ENCODE measurements around the gene TMEM120A.

Gene TMEM120A

DNA sequence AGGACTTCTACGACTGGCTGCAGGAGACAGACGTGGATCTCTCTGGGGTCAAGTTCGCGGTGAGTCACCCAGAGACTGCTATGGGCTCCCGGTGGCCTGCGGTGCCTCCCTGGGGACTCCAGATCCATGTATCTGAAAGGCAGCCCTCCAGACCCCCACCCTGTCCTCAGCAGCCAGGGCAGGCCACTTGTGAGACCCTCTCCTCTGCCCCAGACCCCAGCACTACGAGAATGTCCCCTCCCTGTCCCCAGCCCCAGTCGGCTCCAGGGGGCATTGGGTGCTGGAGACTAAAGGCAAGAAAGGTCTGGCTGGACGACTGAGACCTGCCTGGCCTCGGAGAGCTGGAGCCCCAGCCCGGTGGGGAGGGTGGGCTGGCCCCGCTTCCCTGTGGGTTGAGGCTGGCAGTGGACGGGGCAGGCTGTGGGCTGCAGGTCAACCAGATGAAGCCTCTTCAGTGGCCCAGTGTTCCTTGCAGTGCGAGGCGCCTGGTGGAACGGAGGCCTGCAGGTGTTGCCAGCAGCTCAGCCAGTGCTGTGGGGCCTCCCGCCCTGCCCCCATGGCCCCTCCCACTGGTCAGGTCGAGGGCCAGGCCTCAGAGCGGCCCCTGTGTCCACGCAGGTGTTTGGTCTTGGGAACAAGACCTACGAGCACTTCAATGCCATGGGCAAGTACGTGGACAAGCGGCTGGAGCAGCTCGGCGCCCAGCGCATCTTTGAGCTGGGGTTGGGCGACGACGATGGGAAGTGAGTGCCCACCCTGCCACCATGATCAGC is 13.8 kb downstream of the TMEM120A start:
- no peak overlapping the region for H3K27ac Mint-ChIP-seq
- H3K4me1 Mint-ChIP-seq (ENCODE audit: low read depth), result no peaks in the 10 kb centered on the region
- no peaks in the 10 kb centered on the region for H3K9me3 Mint-ChIP-seq
- H3K36me3 Mint-ChIP-seq (ENCODE audit: low read depth), result peaks cover 2% of the 10 kb centered on the region
- H3K27me3 Mint-ChIP-seq (ENCODE audit: low read depth), result no peaks in the 10 kb centered on the region
- no peak overlapping the region for H3K4me3 Mint-ChIP-seq

DNA sequence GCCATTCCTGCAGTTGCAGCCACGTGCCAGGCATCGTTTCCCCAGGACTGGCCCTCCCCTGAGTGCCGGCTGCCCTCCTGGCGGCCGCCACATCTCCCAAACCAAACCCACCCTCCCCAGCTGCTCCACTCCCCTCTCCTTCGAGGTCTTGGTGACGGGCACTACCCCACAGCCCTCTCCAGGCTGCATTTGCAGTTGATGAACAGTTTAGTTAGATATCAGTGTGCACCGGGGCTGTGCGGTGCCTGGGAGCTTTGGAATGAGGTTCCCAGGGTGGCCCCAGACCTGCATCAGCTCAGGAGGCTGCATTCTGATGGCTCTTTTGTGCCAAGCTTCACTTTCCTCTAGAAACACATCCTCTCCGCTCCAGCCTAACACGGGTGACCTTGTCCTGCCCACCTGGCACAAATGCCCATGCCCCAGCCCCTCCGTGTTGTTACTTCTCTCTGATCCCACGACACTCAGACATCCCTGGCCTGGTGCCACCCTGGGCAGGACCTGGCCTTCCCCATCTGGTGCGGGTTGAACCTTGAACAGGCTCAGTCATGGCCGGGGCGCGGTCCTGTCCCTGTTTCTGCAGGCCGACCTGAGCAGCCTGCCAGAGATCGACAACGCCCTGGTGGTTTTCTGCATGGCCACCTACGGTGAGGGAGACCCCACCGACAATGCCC is 14.5 kb downstream of the TMEM120A start:
- Mint-ChIP-seq H3K27me3 (ENCODE audit: low read depth) (no peaks in the 10 kb centered on the region), H3K27ac (no peak overlapping the region), H3K9me3 (no peaks in the 10 kb centered on the region), H3K4me3 (no peak overlapping the region), H3K4me1 (ENCODE audit: low read depth) (no peaks in the 10 kb centered on the region), H3K36me3 (ENCODE audit: low read depth) (peaks cover 2% of the 10 kb centered on the region)

DNA sequence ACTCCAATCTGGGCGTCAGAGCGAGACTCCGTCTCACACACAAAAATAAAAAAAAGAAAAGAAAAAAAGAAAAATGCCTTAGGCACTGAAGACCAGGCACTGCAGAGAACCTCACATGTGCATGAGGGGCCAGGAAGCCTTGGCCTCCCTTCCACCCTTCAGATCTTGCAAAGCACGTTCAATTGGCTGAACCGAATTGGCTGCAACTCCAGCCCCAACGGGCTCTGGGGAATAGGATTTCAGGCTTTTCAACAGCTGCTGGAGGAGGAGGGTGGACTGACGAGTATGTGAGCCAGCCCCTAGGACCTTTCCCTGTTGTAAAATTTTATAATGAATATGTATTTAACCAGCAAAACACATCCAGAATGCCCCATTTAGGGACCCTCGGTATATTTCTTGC is 16.7 kb downstream of the TMEM120A start:
- H3K36me3 Mint-ChIP-seq (ENCODE audit: low read depth), result peaks cover 10% of the 10 kb centered on the region
- H3K27ac Mint-ChIP-seq, result no peak overlapping the region
- H3K4me1 Mint-ChIP-seq (ENCODE audit: low read depth), result no peaks in the 10 kb centered on the region
- no peak overlapping the region for H3K4me3 Mint-ChIP-seq
- no peaks in the 10 kb centered on the region for H3K9me3 Mint-ChIP-seq
- H3K27me3 Mint-ChIP-seq (ENCODE audit: low read depth), result no peaks in the 10 kb centered on the region

DNA sequence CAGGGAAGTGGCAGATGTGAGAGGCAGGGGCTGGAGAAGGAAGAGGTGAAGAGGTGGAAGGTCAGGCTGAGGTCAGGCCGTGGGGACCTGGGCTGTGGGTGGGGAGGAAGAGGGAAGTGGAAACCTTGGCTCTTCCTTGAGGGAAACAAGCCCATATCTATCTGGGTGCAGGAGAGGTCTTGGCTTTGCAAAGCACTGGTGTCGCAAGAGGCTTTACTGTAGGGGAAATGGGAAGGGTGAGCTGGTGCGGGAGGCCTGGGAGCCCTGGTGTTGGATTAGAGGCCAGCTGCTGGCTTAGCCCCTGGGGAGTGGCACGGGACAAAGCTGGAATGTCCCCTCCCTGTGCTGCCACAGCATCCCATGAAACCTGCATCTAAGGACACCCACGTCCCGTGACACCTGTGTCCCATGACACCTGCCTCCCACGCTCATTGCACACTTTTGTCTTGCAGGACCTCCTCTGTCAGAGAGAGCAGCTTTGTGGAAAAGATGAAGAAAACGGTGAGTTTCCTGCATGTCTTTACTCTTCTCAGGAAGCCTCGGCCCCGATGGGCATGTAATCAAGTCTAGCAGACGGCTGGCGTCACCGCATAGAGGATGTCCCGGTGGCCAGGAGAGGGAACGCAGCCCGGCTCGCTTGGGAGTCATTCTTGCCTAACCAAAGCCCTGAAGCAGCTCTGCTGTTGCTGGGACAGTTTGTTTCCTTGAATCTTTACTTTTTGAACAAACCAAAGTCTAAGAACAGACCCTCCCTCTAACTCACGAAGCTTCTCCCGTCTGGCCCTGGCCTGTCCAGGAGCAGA is 22.2 kb downstream of the TMEM120A start:
- H3K4me3 Mint-ChIP-seq, result no peak overlapping the region
- H3K27me3 Mint-ChIP-seq (ENCODE audit: low read depth), result no peaks in the 10 kb centered on the region

DNA sequence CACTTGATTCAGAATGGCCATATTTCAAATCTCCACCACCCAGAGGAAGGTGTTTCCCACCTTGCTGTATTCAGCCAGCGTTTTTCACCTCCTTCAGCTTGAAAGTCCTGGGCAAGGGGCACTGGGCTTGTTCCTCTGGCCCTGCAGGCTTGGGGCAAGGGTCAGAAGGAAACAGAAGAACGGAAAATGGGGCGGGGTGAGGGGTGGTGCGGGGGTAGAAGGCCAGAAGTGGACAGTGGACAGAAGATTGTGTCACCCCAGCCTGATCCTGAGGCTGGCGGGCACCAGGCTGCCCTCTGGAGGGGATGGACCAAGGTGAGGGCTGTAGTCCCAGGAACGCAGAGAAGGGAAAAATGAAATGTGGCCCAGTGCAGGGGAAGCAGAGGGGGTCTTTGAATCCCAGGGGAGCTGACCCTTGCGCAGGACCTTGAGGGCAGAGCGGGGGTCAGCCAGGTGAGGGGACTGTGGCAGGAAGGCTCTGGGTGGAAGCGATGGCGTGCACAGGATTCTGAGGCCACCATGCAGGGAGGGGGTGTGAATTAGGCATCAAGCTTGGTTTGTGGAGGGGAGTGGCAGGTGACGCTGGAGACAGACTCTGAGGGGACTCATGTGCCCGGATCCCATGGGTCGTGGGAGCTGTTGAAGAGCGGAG is 23.0 kb downstream of the TMEM120A start:
- H3K27ac Mint-ChIP-seq, result no peak overlapping the region
- peaks cover 2% of the 10 kb centered on the region for H3K4me1 Mint-ChIP-seq (ENCODE audit: low read depth)
- H3K27me3 Mint-ChIP-seq (ENCODE audit: low read depth), result no peaks in the 10 kb centered on the region
- H3K36me3 Mint-ChIP-seq (ENCODE audit: low read depth), result peaks cover 14% of the 10 kb centered on the region
- no peaks in the 10 kb centered on the region for H3K9me3 Mint-ChIP-seq
- H3K4me3 Mint-ChIP-seq, result no peak overlapping the region

More for the DNA sequence above, 22.2 kb downstream of the TMEM120A start:
- no peaks in the 10 kb centered on the region for H3K9me3 Mint-ChIP-seq
- peaks cover 2% of the 10 kb centered on the region for H3K4me1 Mint-ChIP-seq (ENCODE audit: low read depth)
- peaks cover 14% of the 10 kb centered on the region for H3K36me3 Mint-ChIP-seq (ENCODE audit: low read depth)
- H3K27ac Mint-ChIP-seq, result peak overlapping the region; percentile 19

DNA sequence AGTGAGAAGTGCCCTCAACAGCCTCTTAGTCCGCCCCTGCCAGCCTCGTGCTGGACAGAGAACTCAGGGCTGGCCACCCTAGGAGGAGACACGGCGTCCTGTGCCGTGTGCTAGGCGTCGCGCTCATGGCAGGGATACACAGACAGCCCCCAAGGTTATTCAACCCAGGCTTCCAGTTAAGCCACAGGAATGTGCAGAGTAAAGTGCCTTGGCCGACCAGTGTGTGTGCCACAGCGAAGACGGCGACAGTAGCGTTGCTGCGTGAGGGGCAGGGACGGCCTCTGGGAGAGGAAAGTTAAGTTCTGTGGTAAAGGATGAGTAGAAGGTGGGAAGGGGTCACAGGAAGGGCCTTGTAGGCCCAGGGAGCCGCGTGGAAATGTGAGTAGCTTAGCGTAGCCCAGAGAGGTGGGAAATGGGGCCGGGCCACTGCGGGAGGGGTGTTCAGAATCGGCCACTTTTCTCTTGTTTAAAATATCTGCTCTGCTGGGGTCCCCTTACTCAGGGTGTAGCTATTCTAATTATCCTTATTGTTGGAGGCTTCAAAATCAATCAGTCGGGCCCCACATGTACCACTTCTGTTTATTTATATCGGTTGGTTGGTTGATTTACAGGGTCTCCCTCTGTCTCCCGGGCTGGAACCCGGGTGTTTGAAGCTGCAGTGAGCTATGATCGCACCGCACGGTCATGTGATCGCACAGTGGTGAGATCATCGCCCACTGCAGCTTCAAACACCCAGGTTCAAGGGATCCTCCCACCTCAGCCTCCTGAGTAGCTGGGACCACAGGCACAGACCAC is 24.5 kb downstream of the TMEM120A start:
- no peaks in the 10 kb centered on the region for H3K9me3 Mint-ChIP-seq
- H3K27me3 Mint-ChIP-seq (ENCODE audit: low read depth), result no peaks in the 10 kb centered on the region
- peaks cover 14% of the 10 kb centered on the region for H3K36me3 Mint-ChIP-seq (ENCODE audit: low read depth)
- no peak overlapping the region for H3K27ac Mint-ChIP-seq
- H3K4me3 Mint-ChIP-seq, result no peak overlapping the region
- peaks cover 2% of the 10 kb centered on the region for H3K4me1 Mint-ChIP-seq (ENCODE audit: low read depth)

DNA sequence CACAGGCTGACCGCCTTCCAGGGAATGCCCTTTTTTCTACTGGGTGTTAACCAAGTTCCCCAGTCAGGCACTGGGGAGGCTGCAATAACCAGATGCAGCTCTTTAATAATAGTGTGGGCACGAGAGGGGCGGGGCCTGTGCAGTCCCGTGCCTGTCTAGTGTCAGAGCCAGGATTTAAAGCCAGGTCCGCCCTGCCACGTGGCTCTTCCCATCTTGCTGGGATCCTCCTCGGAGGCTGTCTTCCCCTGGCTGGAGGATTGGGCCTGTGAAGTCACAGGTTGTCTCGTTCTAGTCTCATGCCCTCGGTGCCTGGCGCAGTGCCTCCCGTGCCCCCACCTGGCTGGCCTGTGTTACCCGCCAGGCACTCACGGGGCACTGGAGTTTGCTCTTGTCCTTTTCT is 25.2 kb downstream of the TMEM120A start:
- H3K4me3 Mint-ChIP-seq, result no peak overlapping the region
- H3K27me3 Mint-ChIP-seq (ENCODE audit: low read depth), result no peaks in the 10 kb centered on the region
- H3K9me3 Mint-ChIP-seq, result no peaks in the 10 kb centered on the region
- no peak overlapping the region for H3K27ac Mint-ChIP-seq
- peaks cover 12% of the 10 kb centered on the region for H3K36me3 Mint-ChIP-seq (ENCODE audit: low read depth)
- peaks cover 2% of the 10 kb centered on the region for H3K4me1 Mint-ChIP-seq (ENCODE audit: low read depth)

DNA sequence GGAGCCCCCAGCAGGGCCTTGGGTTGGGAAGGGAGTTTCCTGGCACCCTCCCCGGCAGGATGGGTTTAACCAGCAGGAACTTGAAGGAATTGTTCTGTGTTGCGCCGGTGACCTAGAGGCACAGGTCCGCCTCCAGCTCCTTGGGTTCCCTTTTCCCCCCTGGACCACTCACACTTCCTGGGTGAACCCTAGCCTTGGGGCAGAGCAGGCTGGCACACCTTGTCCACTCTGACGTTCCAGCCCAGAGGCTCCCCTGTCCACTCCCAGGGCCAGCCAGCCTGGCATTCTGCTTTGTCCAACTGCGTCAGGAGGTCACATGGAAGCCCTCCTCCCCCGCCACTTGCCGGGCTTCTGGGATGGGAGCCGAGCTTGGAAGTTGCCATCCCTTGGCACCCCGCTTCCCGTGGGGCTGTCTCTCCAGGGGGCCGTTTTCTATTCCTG is 25.8 kb downstream of the TMEM120A start:
- Mint-ChIP-seq H3K27me3 (ENCODE audit: low read depth) (no peaks in the 10 kb centered on the region), H3K36me3 (ENCODE audit: low read depth) (peaks cover 6% of the 10 kb centered on the region)

DNA sequence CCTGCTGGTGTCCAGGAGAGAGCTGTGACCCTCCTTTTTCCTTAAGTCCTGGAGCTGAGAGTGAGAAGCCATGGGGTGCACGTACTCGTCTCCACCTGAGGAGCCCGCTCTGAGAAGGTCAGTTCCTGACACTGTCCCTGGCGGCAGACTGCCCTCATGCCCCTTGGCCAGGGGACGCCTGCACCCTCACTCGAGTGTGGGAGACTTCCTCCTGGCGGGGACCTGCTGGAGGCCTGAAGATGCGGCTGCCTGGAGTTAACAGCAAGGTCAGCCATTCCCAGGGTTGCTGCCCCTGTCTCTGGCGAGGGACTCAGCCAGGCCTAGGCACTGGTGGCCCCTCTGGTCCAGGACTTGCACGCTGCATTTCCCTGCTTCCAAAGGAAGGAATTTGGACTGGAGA is 26.4 kb downstream of the TMEM120A start:
- Mint-ChIP-seq H3K4me1 (ENCODE audit: low read depth) (peaks cover 2% of the 10 kb centered on the region), H3K27ac (no peak overlapping the region), H3K27me3 (ENCODE audit: low read depth) (no peaks in the 10 kb centered on the region), H3K36me3 (ENCODE audit: low read depth) (peaks cover 6% of the 10 kb centered on the region), H3K4me3 (no peak overlapping the region), H3K9me3 (no peaks in the 10 kb centered on the region)

More for the DNA sequence above, 25.8 kb downstream of the TMEM120A start:
- Mint-ChIP-seq H3K4me3 (no peak overlapping the region), H3K27ac (no peak overlapping the region), H3K4me1 (ENCODE audit: low read depth) (peaks cover 2% of the 10 kb centered on the region), H3K9me3 (no peaks in the 10 kb centered on the region)

DNA sequence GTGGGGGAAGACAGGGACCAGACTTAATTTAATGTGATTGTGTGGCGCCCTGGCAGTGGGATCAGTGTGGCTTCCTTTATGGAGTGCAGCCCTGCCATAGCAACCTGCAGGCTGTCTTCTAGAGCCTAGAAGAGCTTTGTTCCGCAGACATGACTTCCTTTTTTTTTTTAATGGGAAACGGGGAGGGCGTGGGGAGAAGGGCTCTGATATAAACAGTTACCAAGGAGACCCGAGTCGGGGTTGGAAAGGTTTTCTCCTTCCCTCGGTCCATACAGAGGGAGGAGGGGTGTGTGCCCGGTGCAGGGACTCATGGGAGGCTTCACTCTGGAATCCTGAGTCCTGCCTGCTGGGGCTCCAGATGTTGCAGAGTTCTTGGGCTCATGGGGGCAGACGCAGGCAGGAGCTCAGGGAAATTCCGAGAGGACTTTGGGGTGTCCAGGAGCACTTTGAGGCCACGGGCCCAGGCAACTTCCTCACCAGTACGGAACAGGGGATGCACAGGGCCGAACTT is 26.9 kb downstream of the TMEM120A start:
- Mint-ChIP-seq H3K4me1 (ENCODE audit: low read depth) (peaks cover 4% of the 10 kb centered on the region), H3K9me3 (no peaks in the 10 kb centered on the region), H3K27me3 (ENCODE audit: low read depth) (no peaks in the 10 kb centered on the region), H3K36me3 (ENCODE audit: low read depth) (peaks cover 7% of the 10 kb centered on the region), H3K27ac (no peak overlapping the region), H3K4me3 (no peak overlapping the region)

DNA sequence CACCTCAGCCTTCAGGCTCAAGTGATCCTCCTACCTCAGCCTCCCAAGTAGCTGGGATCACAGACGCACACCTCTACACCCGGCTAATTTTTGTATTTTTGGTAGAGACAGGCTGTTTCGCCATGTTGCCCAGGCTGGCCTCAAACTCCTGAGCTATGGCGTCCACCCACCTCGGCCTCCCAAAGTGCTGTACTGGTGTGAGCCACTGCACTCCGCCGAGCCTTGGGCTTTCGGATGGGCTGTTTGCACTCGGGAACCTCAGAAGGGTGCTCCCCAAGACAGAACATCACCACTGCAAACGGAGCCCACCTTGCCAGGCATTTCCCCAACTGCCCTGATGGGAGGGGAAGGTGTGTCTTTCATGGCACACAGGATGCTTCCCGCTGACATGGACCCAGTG is 27.3 kb downstream of the TMEM120A start:
- Mint-ChIP-seq H3K27ac (no peak overlapping the region), H3K4me1 (ENCODE audit: low read depth) (peaks cover 4% of the 10 kb centered on the region), H3K36me3 (ENCODE audit: low read depth) (peaks cover 6% of the 10 kb centered on the region), H3K9me3 (no peaks in the 10 kb centered on the region), H3K27me3 (ENCODE audit: low read depth) (no peaks in the 10 kb centered on the region), H3K4me3 (no peak overlapping the region)

DNA sequence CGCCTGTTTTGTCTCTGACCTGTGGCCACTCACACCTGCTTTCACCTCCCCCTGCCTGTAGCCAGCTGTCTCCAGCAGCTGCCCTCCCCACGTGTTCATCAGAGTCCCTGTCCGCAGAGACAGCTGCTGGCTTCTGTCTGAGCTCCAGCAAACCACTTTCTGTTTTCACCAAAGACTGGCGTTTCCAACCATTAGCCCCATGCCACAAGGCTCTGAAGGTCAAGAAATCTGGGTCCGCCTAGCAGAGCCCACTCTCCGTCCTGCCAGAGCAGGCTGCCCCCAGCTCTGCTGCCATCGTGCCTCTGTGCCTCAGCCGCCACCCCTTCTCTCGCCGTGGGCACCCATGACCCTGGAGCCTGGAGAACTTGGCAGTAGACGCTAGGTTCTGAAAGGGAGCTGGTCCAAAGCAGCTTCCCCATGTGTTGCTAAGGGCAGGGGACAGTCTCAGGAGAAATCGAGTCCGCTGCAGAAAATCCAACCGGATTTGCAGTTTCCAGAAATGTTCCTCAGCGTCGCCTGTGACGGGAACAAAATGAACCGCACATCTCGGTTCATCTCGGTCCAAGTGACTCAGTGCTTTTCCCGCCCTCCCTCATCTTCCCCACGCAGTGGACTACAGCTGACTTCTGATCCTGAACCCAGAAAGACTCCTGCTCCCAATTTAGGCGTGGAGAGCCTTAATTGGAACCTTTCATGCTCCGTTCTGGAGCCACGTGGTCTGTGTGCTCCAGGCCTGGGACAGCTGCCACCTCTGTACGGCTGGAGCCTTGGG is 28.0 kb downstream of the TMEM120A start:
- Mint-ChIP-seq H3K27ac (no peak overlapping the region), H3K27me3 (ENCODE audit: low read depth) (no peaks in the 10 kb centered on the region), H3K36me3 (ENCODE audit: low read depth) (peaks cover 4% of the 10 kb centered on the region)

DNA sequence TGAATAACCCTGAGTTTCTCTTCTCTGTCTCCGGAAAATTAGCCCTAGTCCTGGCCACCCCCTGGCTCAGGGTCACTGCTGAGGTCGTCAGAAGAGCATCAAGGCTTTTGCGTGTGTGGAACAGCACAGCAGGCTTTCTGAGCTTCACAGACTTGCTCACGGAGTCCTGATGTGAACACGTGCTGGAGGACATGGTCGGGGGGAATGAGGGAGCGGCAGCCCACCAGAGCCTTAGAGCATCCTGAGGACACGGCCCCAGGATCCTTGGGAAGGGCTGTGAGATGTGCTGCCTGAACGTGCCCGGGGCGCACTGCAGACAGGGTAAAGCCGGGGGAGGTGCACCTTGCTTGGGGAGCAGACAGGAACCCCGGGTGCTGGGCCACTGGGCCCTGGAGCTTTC is 28.8 kb downstream of the TMEM120A start:
- H3K4me1 Mint-ChIP-seq (ENCODE audit: low read depth), result peaks cover 4% of the 10 kb centered on the region
- no peak overlapping the region for H3K27ac Mint-ChIP-seq
- no peaks in the 10 kb centered on the region for H3K27me3 Mint-ChIP-seq (ENCODE audit: low read depth)
- H3K9me3 Mint-ChIP-seq, result no peaks in the 10 kb centered on the region
- H3K4me3 Mint-ChIP-seq, result no peak overlapping the region
- H3K36me3 Mint-ChIP-seq (ENCODE audit: low read depth), result peaks cover 4% of the 10 kb centered on the region

More for the DNA sequence above, 28.0 kb downstream of the TMEM120A start:
- peaks cover 4% of the 10 kb centered on the region for H3K4me1 Mint-ChIP-seq (ENCODE audit: low read depth)
- no peaks in the 10 kb centered on the region for H3K9me3 Mint-ChIP-seq
- H3K4me3 Mint-ChIP-seq, result no peak overlapping the region

Measured in T-helper 1 cell treated with Interleukin-12 subunit alpha and Interleukin-12 subunit beta and Interleukin-4 antibody, amounts not matched to agents 30 μg/mL and 1 μg/mL, for 36 hours (primary cell).